NCI-H226 (cell line): ENCODE data around the gene SRSF10.
"Not testable (repeated sequence)": the region's sequence is repeated elsewhere in the genome, so short reads cannot be mapped to it uniquely, and the experiment has no call there.

ENCODE experiments used
- DNase-seq: peaks from one replicate; pipeline ENCODE4 v3.0.0-alpha.2; 2015

The SRSF10 gene

DNA sequence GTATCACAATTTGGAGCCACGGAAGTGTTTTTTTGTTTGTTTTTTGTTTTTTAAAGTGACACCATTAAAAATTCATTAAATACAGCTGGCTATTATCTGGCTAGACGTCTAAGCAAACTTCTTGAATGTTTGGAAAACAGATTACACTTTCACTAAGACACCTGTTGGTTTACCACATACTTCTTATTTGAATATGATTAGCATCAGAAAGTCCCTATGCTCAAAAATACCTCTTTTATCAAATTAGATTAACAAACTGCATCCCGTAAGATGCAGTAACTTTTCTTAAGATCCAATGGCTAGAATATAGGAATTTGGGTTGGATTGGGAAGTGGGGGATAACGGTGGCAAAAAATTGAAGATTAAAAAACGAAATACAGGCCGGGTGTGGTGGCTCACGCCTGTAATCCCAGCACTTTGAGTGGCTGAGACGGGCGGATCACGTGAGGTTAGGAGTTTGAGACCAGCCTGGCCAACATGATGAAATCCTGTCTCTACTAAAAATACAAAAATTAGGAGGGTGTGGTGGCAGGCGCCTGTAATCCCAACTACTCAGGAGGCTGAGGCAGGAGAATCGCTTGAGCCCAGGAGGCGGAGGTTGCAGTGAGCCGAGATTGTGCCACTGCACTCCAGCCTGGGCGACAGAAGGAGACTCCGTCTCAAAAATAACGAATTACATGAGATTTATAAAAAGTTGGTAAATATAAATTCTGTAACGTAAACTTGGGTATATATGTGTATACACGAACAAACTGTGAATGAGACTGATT, 21.9 kb downstream of the SRSF10 start:
- DNase-seq = not testable (repeated sequence)

DNA sequence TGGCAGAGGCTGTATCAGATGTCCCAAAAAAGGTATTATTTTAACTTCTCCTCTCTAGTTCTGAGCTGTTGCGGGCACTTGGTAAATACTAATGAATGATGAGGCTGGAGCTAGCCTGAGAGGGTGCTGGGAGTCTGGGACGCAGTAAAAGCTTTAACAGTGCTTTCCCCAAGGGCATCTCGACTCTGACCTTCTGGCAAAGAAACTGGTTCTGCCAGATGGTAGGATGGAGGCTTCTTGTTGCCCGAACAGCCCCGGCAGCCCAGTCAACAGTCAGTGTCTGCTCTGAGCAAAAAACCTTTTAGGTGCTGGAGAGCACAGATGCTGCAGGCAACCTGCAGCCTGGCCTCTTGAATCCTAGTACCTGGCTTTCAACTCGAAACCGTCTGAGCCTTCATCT, 23.0 kb downstream of the SRSF10 start:
- no peak for DNase-seq

GRCh38 chr1:23953020-23953419, 27.1 kb downstream of the SRSF10 start:
- no peak for DNase-seq

DNA sequence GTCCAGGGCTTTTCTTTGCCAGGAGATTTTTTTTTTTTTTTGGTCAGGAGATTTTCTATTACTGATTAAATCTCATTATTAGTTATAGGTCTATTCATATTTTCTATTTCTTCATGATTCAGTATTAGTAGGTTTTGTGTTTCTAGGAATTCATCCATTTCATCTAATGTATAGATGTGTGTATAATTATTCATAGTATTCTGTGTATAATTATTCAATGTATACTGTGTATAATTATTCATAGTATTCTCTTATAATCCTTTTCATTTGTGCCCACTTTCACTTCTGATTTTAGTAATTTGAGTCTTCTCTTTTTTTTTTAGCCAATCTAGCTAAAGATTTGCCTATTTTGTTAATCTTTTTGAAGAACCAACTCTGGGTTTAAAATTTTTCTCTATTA, 32.8 kb downstream of the SRSF10 start:
- no peak for DNase-seq

DNA sequence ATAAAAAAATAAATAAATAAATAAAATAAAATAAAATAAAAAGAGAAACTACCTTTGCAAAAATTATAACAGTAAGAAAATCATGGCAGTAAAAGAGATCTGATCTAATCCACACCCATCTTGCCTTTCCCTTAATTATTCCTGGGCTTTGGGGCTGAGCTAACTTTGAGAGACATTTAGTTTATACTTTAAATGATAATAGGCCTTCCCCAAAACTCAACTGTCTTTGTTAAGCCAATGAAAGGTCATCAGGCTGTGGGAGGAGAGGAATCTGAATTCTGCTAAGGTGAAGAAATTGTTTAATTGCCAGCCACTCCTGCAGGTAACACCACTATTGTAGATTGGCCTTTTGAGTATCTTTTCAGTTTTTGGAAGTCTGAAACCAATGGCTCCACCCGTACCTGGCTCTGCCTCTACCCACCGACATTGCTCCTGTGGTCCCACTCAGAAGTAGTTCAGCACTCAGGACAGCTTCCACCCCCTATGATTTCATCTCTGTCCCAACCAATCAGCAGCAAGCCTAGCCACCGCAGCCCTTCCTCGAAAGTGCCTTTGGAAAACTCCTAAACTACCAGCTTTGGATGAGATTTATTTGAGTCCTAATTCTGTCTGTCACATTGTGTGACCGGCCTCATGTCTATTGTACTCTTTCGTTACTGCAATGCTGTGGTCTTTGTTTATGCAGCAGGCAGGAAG, 43.5 kb downstream of the SRSF10 start:
- DNase-seq = no peak

DNA sequence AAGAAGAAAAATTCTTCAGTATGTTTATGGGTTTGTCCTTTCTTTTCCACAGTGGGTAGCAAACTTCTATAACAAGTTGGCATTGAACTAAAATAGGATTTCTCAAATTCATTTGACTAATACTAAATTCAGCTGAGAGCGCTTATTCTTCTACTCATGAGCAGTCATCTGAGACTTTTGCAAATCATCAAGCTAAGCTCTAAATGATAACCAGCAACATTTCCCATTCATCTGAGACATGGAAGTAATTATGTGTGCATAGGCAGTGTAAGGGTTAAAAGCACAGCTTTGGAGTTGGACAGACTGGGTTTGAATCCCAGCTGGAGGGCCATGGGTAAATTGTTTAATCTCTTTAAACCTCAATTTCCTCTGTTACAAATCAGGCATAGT, 48.6 kb downstream of the SRSF10 start:
- no peak for DNase-seq

DNA sequence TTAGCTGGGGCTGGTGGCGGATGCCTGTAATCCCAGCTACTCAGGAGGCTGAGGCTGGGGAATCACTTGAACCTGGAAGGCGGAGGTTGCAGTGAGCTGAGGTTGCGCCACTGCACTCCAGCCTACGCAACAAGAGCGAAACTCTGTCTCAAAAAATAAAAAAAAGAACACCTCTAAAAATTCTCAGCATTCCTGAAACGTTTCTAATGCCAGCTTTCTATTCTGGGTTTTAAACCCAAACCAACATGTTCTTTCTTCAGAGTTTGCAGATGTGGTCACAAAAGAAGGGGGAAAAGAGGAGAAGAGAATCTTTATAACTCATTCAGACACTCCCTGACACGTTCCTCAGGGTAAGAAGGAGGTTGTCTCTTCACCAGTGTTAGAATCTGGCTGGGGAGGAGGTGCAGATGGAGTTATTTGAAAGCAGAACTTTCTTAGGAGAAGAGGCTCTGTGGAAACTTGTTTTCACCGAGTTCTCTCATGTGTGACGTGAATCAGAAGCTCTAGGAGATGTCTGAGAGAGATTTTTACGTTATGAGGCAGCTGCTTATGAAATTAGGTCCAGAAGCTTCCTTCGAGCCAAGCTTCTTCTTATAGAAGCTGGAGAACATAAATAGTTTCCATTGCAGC, 49.2 kb downstream of the SRSF10 start:
- peak; percentile 31 for DNase-seq

DNA sequence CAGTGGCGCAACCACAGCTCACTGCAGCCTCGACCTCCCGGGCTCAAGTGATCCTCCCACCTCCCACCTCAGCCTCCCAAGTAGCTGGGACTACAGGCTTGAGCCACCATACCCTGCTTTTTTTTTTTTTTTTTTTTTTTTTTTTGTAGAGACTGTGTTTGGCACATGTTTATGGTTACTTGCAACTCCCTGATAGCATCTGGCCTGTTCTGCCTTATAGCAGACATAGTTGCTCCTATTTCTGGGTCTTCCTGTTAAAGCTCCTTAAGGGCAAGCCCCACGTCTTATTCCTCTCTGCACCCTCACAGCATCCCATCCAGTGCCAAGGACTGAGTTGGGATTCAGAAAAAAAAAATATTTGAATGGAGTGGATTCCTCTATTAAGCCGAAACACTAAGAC, 49.9 kb downstream of the SRSF10 start:
- DNase-seq = no peak

DNA sequence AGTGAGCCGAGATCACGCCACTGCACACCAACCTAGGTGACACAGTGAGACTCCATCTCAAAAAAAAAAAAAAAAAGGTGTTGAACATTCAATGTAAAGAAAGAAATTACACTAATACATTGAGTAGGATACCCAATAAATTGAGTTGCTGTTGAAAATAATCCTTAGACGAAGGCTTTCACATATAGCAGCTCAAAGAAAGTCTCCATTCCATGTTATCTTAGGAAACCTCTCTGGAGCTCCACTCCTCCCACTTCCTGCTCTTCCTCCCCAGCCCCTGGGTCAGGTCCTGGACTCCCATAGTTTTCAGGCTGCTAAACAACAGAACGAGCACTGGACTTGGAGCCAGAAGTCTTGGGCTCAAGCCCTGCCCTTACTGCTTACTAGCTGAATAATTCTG, 51.3 kb downstream of the SRSF10 start:
- no peak for DNase-seq

GRCh38 chr1:23927097-23927496, 53.0 kb downstream of the SRSF10 start:
- no peak for DNase-seq

- DNase-seq = no peak
Measured at GRCh38 chr1:23925279-23925678, 54.8 kb downstream of the SRSF10 start.

GRCh38 chr1:23924601-23925000, 55.5 kb downstream of the SRSF10 start:
- DNase-seq = no peak

DNA sequence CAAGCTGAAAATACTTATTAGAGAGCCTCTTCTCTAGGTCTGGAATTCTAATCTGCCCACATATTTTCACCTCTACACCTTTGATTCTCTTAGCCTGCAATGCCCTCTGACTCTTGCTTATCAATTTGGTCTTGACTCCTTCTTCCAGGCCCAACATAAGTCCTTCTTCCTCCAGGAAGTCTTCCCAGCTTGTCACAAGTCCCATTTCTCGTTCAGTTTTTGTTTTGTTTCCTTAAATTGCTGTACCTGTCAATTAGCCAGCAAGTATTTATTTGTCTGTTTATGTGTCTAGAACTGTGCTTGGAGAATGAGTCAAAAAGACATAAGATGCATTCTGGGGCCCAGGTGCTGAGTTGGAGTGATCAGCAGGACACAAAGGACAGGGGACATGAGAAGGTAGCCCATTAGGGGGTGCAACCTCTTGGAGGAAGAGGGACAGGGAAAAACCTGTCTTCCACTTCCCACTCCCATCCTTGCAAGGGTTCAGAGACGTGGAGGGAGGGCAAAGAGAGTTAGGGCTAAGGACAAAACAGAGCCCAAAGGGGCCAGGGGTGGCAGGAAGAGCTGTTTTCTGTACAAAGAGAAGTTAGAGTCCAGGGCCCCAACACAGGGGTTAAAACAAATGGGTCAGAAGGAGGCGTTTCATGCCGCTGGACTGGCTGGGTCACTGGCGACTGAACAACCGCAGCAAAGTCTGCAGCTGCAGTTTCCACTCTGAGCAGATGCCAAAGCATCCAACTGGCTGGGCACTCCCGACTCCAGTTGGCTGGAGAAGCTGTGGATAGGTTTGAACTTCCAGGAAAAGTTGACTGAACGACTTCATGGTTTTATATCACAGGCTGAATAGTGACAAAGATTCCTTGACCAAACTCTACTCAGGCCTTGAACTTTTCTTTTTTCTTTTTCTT, 56.3 kb downstream of the SRSF10 start:
- no peak for DNase-seq

DNA sequence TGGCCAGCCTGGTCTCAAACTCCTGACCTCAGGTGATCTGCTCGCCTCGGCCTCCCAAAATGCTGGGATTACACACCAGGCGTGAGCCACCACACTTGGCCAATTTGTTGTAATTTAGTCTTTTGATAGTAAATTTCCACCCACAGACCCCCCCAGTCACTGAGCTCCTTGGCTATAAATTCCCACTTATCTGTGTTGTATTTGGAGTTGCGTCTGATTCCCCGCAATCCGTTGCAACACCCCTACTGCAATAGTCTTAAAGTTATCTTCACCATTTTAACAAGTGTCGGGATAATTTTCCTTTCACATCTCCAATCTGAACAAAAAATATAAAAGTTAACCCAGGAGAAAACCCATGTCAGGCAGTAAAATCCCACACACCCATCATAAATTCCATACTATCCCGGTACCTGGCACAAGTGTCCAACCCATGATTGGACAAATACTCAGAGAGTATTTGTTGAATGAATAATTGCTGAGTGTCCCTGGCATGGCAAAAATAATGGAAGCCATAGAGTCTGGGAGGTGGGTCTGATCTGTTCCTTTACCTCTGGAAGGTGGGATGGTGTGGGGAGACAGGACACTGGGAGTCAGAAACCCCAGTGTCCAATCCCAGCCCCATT, 57.7 kb downstream of the SRSF10 start:
- DNase-seq = no peak

DNA sequence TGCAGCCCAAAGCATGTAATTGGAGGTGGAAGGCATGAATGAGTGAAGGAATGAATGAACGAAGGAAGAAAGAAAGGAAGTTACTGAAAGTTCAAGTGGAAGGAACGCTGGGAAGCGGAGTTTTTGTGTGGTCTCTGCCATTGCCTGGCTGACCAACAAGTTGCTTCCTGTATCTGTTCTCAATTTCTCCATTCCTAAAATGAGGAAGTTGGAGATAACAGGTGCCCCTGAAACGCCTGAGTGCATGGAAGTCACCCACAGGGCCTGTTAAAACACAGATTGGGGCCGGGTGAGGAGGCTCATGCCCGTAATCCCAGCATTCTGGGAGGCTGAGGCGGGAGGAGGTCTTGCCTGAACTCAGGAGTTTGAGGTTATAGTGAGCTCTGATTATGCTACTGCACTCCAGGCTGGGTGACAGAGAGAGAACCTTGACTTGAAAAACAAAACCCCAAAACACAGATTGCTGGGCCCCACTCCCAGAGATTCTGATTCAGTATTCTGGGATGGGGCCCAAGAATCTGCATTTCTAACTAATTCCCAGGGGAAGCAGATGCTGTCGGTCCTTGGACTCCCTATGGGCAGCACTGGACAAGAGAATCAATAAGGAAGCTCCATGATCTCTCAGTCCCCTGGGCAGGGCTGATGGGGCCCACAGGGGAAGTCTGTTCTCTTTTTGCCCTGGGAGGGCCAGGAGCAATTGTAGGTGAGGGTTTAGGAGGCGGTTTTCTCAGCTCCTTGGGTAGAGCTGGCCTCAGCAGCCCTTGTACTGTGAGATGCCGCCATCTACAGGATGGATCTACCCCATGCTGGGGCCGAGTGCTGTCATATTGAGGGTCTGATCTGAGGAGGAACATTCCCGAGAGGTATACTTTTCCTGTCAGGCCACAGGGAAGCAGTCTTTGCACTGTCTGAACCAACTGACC, 63.7 kb downstream of the SRSF10 start:
- DNase-seq = peak; percentile 49

GRCh38 chr1:23915466-23915865, 64.7 kb downstream of the SRSF10 start:
- no peak for DNase-seq

DNA sequence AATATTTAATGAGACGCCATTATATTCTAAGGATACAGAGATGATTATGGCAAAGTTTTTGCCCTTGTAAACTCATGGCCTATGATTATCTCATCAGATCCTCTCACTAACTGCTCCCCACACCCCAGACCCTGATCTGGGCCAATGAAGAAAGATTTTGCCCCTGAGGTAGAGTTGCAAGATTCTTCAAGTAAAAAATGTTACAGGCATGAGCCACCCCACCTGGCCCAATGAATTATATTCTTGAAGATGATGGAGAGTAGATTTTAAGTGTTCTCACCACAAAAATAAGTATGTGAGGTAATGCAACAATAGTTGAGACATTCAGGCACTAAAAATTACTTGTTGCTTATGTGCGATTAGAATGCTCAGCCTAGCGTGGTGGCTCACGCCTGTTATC, 65.2 kb downstream of the SRSF10 start:
- DNase-seq = no peak
